GM21825 (cell line): Measurements from ENCODE around the gene GNB5.

ENCODE experiments used
- ATAC-seq: cut with Tn5 transposase; IDR thresholded peaks from one replicate; pipeline ENCODE4 v1.9.1; 2021; ENCODE audit warnings: mild to moderate bottlenecking, moderate library complexity; ENCODE audit not compliant: unreplicated experiment

The GNB5 gene

DNA sequence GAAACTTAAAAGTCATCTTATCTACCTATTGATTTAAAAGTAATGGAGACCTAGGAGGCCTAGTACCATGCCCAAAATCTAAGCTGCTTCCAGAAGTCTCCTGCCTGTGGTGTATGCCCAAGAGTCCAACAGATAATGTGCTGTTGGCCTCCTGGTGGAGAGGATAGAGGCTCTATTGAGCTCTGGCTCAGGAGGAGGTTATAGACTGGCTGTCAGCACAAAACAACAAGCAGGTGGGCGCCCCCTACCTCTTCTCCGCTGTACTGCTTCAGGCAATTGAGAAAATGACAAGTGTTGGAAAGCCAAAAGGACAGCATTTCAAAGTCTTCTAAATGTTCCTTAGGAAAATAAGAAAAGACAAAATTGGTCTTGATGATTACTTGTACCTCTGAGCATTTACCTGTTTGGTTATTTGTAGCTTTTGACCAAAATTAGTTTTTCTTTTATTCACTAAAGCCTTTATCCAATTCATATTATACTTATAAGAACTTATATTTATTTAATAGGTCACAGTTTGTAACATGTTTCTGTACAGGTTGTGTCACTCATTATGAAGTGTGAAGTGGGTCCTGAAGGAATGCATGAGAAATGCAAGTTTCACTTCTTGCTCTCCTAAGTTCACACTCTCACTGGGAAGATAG, 17.2 kb upstream of the GNB5 start:
- peak; percentile 74 for ATAC-seq

DNA sequence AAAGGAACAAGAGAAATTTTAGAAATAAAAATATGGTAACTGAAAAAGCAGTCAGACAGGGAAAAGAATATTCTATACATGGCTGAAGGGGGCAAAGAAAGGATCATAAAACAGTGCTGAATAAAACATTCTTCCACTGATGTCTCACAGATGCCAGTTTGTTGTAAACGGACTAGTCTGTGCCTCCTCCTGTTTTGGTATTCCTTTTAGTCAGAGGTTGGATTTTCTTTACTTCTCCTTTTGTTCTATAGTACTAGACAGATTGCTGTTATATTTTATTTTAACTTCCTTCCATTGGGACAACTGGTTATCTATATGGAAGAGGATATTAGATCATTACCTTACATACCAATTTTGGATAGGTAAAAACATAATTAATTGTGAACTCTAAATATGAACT, 16.0 kb upstream of the GNB5 start:
- no peak for ATAC-seq

DNA sequence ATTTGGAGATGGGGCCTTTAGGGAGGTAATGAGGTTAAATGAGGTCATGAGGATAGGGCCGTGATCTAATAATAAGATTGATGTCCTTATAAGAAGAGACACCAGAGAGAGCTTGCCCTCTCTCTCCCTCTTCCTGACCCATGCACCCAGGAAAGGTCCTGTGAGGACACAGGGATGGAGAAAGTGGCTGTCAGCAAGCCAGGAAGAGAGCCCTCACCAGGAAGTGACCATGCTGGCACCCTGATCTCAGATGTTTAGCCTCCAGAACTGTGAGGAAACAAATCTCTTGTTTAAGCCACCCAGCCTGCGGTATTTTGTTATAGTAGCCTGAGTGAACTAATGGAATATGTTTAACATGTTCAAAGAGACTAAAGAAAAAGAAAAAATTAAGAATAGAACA, 15.3 kb upstream of the GNB5 start:
- ATAC-seq: no peak

DNA sequence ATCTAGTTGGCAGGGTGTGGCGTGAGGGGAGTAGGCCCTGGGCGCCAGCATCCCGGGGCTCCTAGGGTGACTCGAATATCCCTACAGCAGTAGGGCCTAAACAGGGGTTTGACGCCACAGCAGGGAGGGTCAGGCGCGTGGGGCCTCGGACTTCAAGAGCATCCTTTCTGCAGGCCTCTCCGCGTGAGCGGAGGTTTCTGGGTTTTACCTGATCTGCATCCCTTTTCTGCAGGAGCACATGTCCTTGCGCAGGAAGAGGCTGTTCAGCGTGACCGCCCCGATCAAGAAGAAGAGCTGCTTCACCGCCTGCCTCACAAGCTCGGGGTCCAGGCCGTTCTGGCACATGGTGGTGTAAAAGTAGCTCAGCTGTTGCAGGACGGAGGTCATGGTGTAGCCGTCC, 13.5 kb upstream of the GNB5 start:
- ATAC-seq: no peak

DNA sequence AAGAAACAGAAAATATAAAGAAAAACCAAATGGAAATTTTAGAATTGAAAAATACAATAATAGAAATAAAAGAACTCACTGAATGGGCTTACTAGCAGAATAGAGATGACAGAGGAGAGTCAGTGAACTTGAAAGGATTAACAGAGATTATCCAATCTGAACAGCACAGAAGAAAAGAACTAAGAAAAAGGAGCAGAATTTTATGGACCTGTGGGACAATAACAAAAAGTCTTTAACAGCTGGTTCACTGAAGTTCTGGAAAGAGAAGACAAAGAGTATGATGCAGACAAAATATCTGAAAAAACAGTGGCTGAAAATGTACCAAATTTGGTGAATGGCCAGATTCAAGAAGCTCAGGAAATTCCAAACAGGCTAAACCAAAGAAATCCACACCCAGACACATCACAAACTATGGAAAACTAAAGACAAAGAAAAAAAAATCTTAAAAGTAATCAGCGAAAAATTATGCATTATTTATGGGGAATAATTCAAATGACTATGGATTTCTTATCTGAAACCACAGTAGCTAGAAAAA, 9.7 kb upstream of the GNB5 start:
- ATAC-seq: no peak

DNA sequence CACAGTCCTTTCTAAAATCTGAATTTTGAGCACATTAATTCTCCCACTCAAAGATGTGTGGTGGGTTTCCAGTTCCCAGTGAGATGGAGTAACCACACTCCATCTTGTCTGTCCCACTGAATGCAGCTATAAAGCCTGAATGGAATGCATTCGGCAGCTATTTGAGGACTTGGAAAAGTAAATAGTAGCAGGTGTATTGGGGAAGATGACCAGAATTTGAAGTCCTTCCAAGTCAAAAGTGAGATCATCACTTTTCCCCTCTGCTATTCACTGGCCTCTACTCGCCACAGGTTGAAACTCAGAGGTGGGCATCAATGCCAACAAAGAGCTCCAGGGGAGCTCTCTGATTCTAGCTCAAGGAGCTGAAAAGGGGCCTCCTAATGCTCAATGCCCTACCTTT, 8.1 kb upstream of the GNB5 start:
- no peak for ATAC-seq

DNA sequence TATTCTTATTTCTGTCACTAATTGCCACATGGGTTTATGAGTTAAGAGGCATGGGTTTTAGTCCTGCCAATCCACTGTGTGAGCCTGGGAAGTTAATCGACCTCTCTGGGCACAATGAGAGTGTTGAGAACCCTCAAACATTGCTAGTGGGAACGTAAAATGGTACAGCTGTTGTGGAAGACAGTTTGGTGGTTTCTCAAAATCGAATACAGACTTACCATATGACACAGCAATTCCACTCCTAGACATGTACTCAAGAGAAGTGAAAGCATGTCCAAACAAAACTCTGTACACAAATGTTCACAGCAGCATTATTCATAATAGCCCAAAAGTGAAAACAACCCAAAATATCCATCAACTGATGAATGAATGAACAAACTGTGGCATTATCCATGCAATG, 5.7 kb upstream of the GNB5 start:
- no peak for ATAC-seq

DNA sequence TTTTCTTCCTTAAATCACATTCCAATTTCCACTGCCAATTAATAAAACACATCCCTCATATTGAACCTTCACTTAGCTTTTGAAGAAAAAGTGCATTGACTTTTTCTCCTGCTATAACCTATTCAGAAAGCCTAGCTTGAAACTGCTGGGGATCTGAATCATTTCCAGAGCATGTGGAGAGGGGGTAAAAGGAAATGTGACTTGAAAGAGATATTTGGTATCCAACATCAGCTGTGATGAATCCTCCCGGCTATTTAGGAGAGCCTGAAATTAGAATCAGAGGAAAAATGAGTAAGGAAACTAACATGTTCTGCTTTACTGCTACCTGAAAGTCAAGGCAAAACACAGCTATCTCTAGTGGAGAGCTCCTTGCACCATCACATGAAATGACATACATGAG, 2.6 kb upstream of the GNB5 start:
- ATAC-seq: no peak

DNA sequence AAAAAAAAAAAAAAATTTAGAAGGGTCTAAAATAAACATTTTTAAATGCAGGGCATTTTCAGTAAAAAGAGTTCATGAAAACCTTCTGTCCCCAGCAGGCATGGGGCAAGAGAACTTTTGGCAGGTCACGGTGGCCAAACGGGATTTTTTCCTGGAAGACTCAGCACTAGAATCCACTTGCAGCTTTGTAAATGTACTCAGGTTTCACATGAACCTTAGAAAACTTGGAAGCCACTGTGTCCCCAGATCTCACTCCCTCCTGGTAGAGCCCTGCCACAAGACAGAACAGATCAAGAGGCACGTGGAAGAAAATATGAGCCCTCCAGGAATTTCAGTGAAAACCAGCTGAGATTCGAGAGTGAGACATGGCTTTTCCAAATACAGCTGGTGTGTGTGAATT, 2.1 kb upstream of the GNB5 start:
- ATAC-seq: no peak

DNA sequence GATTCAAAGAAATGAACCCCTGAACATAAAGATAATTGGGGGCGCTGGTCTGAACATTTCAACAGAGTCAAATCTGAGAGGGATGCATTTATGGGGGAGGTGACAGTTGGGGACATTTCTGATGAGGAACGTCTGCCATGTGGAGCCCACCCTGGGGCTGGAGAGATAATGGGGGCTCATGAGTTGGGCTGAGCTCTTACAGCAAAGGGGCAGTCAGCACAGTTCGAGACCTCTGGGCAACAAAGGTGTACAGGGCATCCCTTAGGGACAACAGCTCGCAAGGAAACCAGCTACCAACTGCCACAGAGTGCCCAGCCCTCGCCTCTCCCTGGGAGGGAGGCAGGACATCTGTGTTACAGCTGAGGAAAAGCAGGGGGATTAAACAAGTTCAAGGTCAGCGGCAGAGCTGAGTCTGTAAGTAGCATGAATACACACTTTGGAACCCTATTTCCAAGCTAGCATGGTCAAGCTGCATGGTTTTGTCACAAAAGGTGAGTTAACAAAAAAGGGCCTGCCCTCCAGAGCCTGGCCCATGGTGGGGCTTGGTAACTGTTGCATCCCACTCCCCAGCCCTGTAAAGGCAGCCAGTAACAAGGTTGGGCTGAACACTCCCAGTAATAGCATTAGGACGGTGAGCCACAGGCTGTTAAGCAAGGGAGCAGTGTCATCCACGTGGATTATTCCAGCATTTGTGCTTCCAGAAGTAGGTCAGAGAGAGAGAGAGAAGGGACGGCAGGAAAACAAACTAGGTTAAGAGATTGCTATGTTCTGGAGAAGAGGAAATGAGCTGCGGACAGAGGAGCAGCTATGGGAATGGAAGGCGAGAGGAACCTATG, 4.3 kb downstream of the GNB5 start:
- ATAC-seq: no peak

DNA sequence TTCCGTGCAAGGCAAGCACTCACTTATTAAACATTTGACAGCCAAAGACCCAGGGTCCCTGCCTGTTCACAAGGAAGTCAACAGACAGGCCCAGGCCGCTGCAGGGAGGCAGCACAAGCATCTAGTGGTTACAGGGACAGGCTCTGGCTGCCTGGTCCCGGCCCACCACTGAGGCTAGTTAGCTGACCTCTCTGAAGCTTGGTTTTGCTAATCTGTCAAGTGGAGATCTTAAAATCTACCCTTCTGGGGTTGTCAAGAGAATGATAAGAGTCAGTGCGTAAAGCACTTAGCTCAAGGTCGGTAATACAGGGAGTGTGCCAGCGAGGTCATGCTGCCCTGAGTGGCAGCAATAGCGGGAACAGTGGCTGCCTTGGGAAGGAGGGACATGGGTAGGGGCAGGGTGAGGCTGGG, 6.0 kb downstream of the GNB5 start:
- no peak for ATAC-seq

DNA sequence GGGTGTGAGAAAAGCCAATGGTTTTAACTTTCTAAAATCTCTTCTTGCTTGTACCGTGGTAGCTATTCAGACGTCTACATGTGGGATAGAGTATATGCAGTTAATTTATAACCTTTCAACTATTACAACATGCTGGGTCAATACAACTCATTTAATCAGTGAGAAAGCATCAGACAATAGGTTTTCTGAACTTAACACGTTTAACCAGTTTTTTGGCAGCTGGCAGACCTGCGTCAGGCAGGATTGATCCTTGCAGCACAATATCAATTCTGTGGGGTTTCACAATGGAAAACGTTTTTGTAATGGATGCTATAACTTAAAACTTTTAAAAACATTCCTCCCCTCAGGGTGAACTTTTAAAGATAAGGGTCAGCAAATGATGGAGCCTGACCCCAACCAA, 6.5 kb downstream of the GNB5 start:
- no peak for ATAC-seq

DNA sequence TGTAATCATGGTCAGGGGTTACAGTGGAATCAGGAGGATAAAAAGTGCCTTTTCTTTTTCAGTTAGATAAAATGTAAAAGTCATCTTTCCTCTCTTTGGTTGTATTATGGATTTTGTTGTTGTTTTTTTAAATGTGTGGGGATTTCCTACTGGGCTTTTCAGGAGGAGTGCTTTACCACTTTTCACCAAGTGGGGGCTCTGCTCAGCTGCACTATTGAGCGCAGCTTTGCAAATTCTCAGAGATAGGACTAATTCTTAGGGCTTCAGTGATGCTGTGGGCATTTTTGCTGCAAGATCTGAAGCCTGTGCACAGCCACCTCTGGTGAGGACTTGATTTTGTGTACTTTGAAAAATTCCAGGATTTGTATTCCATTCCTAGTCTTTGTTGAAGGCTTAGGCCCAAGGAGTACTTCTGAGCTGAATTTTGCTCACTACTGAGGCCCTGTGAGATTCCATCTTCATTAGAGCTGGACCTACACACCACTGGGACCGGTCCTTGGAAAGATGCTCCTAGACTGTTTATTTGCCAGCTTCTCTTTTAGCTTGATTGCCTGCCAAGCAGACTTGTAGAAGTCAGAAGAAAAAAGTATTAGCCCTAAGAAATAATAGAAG, 7.5 kb downstream of the GNB5 start:
- ATAC-seq: no peak

DNA sequence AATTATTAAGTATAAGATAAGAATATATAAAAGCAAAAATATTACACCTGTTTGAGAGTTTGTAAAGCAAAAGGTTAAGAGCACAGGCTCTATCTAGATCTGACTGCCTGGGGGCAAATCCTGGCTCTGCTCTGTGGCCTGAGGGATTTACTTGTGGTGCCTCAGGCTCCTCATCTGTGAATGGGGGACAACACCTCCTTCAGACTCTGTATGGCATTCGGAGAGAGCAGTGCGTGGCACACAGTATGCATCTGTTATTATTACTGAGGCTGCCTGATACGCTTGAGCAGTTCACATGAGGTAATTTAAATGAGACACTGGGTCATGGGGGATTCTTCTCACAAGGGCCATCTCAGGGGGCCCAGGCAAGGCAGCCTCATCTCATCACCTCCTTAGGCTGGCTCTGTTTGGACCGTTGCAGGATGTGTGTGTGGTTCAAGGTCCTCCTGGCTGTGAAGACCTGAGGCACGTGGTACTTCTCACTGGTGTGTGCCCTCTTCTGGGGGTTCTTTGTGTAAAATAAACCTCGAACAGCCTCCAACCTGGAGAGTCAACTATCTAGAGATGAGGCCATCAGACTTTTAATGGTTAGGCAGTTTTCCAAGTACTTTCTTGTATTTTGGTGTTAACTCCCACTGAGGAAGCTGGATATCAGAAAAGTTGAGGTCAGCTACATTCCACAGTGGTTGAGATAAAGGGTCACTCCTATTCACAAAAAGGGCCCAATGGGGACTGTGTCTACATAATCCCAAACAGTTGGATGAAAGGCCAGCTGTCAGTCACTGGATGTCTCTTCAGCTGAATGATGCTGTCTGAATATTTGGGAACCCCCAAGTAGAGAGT, 9.0 kb downstream of the GNB5 start:
- ATAC-seq: no peak

DNA sequence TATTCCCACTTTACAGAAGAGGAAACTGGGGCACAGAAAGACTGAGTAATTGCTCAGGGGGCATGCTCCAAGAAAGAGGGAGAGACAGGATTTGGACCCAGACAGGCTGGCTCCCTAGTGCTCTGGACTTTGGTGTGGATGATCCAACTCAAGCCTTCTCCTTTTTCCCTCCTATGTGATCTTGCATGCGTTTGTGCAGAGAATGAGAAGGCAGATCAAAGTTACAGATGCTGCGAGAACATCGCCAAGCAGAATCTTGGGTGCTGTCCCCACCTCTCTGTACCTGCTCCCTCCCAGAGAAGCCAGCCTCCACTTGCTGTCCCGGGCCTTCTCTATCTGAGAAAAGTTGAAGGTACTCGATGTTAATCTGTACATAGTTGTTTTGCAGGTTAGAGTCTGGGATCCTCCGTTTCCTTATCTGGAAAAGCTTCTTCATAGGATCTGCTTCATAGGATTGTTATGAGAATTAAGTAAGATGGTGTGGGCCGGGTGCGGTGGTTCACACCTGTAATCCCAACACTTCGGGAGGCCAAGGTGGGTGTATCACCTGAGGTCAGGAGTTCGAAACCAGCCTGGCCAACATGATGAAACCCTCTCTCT, 10.2 kb downstream of the GNB5 start:
- ATAC-seq: no peak

DNA sequence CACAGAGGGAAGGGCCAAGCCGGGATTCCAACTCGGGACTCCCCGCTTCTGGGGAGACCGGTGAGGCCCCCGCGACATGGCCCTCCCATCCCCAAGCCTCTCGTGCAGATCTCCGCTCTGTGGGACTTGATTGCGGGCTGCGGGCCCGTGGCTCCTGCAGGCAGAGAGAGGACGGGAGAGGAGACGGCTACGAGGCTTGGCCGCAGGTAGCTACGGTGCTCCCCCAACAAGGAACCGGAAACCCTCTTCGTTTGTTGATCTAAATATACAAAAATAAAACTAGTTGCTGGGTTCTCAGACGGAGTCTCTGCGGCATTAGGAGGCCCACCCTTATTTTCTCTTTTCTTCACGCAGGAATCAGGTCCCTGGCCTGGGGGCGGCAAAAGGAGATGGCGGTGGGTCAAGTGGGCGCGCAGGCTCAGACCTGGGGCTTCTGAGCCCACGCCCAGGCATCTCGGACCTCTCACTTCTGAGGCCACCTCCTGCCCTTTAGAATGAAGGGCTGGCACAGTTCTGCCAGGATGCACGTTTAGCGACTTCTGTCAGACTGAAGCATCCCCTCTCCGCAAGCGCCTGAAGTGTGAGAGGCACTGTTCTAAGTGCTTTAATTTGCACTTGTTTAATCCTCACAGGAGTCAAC, 10.9 kb downstream of the GNB5 start:
- ATAC-seq: peak; percentile 27

DNA sequence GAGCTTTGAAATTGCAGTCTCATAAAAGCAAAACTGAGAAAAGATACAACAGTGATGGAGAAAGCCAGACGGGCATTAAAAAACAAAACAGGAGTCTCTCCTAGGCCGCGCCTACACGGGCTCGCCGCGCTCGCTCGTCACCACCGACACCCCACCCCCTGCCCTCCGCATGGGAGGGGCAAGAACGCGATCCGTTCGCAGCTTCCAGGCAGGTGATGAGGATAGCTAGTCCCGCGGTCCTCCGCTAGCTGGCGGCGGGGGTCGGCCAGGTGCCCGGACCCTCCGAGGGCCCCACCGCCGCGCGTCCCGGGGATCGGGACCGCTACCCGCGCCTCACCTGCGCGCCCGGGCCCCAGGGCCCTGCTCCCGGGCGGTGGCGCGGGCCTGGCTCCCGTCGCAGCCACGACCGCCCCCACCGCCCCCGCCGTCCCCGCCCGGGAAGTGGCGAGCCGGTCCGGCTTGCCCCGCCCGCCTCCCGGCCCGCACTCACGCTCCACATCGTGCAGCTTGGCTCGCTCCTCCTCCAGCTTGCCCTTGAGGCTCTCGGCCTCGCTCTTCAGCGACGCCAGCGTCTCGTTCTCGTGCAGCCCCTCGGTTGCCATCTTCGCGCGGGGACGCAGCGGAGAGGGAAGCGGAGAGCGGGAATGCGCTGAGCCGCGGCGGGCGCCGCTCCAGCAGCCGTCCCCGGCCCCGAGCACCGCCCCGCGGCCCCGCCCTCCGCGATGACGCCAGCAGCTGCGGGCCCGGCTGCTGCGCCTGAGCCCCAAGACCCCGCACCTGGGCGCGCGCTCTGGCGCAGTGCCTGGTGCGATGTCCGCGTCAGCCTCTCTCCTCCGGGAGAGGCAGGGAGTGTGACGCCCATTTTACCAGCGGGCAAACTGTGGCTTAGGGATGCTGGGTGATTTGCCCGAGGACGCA, 11.7 kb downstream of the GNB5 start:
- peak; percentile 76 for ATAC-seq

DNA sequence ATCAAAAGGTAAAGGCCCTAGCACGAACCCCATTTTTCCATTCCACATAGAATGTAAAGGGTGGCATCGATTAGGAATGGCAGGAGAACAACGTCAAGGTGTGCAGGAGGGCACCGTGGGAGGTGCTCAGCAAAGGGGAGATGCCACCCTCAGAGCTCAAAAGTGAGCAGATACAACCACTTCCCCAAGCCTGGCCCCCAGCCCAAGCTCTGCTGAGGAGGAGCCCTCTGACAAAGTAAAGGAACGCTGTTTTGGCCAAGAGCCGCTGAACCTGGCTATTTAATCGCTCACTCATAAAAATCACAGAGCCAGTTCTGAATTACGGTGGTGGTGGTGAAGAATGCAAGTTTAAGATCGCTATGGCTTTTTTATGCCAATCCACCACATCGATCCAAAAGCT, 12.4 kb downstream of the GNB5 start:
- no peak for ATAC-seq

DNA sequence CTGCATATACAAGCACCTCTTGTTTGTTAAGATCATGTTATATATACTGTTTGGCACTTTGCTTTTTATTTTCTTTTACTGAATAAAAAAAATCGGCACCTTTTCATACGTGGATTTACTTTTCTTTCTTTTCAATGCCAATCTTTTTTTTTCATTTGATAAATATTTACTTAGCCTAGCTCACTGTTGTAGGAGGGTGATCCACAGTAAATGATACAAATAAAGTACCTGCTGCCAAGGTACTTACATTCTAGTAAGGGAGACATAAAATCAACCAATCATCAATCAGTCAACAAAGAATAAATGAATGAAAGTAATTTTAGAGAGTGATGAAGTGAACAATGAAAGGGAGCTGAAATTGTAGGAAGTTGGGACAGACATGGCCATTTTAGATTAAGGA, 18.3 kb downstream of the GNB5 start:
- ATAC-seq: no peak
